ENCODE data around the gene FAM13A. TPM values are rescaled to one million over a fixed set of nuclear protein-coding genes. Genes with fewer than 3 reads are reported as not detected.

Gene FAM13A
- total RNA-seq, 1 donor from 2014 or later, result 13.2 TPM

DNA sequence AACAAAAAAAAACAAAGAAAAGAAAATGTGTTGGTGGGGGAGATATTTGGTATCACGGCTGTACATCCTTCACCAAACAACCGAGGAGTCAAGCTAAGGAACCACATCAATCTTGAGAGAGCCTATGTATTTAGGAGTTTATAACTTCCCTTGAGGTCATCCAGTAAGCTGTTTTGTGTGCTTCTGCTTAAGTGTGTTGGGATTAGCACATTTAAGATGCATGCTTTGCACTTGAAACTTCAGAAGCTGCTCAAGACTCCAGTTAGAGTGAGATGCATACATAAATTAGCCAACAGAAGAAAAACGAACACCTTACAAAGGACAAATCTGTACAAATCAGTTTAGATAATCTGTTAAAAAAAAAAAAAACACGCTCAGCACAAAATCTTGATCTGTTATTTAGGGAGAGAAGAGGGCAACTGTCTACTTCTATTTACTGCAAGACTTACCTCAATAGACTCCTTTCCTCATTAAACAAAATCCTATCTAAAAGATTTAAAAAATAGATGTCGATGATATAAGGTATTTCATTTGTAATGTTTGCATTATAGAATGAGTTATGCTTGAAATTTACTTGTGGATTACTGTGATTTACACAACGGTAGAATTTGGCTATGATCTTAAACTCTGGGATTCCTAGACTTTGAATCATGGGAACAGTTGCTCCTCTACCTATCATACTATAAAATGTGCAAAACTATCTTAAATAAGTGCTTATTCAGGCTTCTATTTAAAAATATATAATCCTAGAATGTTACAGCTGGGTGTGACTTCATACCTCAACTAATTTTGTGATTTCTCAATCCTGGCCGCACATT, 305.5 kb downstream of the FAM13A start:
- DNase-seq (ENCODE audit: low spot score in 2 of 2), result no peak
- H3K27ac ChIP-seq, result no peak overlapping the region
- TF ChIP-seq, protein P1, sequence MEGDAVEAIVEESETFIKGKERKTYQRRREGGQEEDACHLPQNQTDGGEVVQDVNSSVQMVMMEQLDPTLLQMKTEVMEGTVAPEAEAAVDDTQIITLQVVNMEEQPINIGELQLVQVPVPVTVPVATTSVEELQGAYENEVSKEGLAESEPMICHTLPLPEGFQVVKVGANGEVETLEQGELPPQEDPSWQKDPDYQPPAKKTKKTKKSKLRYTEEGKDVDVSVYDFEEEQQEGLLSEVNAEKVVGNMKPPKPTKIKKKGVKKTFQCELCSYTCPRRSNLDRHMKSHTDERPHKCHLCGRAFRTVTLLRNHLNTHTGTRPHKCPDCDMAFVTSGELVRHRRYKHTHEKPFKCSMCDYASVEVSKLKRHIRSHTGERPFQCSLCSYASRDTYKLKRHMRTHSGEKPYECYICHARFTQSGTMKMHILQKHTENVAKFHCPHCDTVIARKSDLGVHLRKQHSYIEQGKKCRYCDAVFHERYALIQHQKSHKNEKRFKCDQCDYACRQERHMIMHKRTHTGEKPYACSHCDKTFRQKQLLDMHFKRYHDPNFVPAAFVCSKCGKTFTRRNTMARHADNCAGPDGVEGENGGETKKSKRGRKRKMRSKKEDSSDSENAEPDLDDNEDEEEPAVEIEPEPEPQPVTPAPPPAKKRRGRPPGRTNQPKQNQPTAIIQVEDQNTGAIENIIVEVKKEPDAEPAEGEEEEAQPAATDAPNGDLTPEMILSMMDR (IDR thresholded peaks at IDR 0.05), result no peak
- H3K36me3 ChIP-seq, result peaks cover 35 to 40% of the 10 kb centered on the region in 2 donors
- no peaks in the 10 kb centered on the region for H3K9me3 ChIP-seq
- H3K4me3 ChIP-seq, result no peak overlapping the region
- intact Hi-C loops (cut with DNase I), result no loop called here
- H3K4me1 ChIP-seq, result peaks cover 0 to 6% of the 10 kb centered on the region in 2 donors
- no peaks in the 10 kb centered on the region for H3K27me3 ChIP-seq

DNA sequence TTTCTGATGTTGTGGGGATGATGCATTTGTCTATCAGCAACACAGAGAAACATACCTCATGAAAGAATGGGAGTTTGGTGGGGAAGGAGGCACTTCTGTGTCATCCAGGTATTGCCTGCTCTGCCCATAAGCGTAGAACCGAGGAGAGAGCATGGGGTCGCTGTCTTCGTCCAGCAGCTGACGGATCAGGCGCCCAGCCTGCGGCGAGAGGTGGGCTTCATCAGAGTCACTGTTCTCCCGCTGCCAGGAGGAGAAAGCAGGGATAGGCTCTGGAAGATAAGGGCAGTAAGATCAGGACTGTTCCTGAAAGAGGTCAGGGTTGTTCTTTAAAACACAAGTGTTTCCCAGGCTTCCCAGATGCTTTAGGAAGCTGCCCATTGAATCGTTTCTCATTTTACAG, 306.6 kb downstream of the FAM13A start:
- H3K36me3 ChIP-seq, result peaks cover 35 to 41% of the 10 kb centered on the region in 2 donors
- TF ChIP-seq, protein P1 (IDR thresholded peaks at IDR 0.05), result no peak
- intact Hi-C loops (cut with DNase I), result no loop called here

DNA sequence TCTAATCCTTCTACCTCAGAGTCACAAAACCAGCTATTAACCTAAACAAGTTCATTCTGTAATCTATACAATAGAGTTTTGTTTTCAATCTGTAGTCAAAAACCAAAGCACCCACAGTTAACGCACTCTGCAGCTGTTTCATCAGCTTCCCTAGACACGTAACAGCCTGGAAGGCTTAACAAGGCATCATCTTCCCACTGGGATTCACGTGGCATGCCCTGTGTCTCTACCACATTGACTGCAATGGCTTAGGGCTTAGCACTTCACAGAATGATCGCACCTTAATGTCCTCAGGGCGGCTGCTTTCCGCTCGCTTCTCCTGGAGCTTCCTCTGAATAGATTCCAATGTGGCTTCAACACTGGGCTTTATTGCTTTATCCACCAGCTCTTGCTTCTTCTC, 309.6 kb downstream of the FAM13A start:
- Histone ChIP-seq H3K27ac (no peak overlapping the region), H3K9me3 (no peaks in the 10 kb centered on the region), H3K4me3 (no peak overlapping the region), H3K27me3 (no peaks in the 10 kb centered on the region), H3K4me1 (peaks cover 8 to 17% of the 10 kb centered on the region in 2 donors), H3K36me3 (peaks cover 35 to 41% of the 10 kb centered on the region in 2 donors)
- intact Hi-C loops (cut with DNase I), result no loop called here
- DNase-seq (ENCODE audit: low spot score in 2 of 2), result no peak
- TF ChIP-seq, protein P1 (IDR thresholded peaks at IDR 0.05), result no peak

More for the DNA sequence above, 306.6 kb downstream of the FAM13A start:
- Histone ChIP-seq H3K9me3 (no peaks in the 10 kb centered on the region), H3K27me3 (no peaks in the 10 kb centered on the region), H3K4me1 (peaks cover 0 to 6% of the 10 kb centered on the region in 2 donors), H3K4me3 (no peak overlapping the region), H3K27ac (no peak overlapping the region)
- no peak for DNase-seq (ENCODE audit: low spot score in 2 of 2)

DNA sequence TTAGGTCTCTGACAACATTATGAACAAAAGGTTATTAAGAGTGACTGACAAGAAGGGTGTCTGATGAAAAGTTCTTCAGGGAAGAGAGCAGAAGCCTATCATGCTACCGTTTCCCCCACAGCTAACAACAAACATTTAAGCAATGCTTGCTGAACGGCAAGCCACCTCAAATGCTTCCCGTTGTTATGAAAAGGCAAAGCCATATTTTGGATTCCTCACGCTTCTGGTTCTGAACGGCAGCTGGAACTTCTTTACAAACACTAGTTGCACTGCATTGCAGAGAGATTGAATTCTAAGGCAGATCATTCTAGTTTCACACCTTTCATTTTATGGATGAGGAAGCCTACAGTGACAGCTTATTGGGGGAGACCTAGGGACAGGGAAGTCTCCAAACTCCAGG, 310.8 kb downstream of the FAM13A start:
- no peak for DNase-seq (ENCODE audit: low spot score in 2 of 2)
- no peaks in the 10 kb centered on the region for H3K27me3 ChIP-seq
- no peak overlapping the region for H3K4me3 ChIP-seq
- H3K4me1 ChIP-seq, result peaks cover 8 to 15% of the 10 kb centered on the region in 2 donors
- no peaks in the 10 kb centered on the region for H3K9me3 ChIP-seq
- peaks cover 35 to 41% of the 10 kb centered on the region in 2 donors for H3K36me3 ChIP-seq
- intact Hi-C loops (cut with DNase I), result no loop called here
- TF ChIP-seq, protein P1 (IDR thresholded peaks at IDR 0.05), result no peak
- peak overlapping the region; percentile 20 to 60 for H3K27ac ChIP-seq

DNA sequence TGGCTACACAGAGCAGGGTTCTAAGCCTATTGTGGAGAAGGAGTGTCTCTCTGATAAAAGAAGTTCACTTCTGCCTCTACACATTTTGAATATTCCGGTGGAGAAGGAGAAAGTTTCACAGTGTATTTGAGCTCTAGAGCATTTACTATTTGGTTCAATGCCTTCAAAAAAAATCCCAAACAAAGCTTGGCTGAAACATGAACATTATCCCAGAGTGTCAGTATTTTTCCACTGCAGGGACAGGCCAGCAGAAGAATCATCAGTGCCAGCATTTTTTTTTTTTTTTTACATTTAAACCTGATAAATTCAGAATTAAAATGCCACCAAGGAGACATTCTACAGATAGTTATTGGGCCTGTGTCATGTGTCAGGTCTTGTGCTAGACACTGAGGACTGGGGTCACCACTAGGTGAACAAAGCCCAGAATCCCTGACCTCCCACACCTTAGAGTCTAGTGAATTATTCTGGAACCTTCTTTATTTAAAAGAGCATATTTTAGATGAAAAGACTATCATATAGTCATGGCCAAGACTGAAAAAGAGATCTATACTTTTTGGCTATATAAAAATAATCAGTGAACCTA, 311.3 kb downstream of the FAM13A start:
- H3K36me3 ChIP-seq, result peaks cover 35 to 41% of the 10 kb centered on the region in 2 donors
- H3K9me3 ChIP-seq, result no peaks in the 10 kb centered on the region
- no peaks in the 10 kb centered on the region for H3K27me3 ChIP-seq
- intact Hi-C loops (cut with DNase I), result no loop called here
- no peak overlapping the region for H3K4me3 ChIP-seq
- H3K4me1 ChIP-seq, result peaks cover 8 to 15% of the 10 kb centered on the region in 2 donors
- TF ChIP-seq, protein P1 (IDR thresholded peaks at IDR 0.05), result no peak
- DNase-seq (ENCODE audit: low spot score in 2 of 2), result no peak
- H3K27ac ChIP-seq, result peak overlapping the region; percentile 4 to 60

Data from ascending aorta (tissue), 2 donors.